Measurements from ENCODE around the gene LTF.

The LTF gene

GRCh38 chr3:46417841-46418611 lies 46.7 kb downstream of the LTF start:
- no peaks in the 10 kb centered on the region for H4K20me1 ChIP-seq (ENCODE audit: insufficient read depth, low read length)
- H3K27ac ChIP-seq (ENCODE audit: low read length) = no peak overlapping the region
- no peak overlapping the region for H3K9ac ChIP-seq (ENCODE audit: low read length)
- H3K4me3 ChIP-seq (ENCODE audit: low read length) = no peak overlapping the region
- TF ChIP-seq EZH2phosphoT487 (IDR thresholded peaks at IDR 0.05; ENCODE audit: low read depth) (no peak), CTCF (IDR thresholded peaks at IDR 0.05; ENCODE audit: low read depth, low read length) (no peak)
- no peaks in the 10 kb centered on the region for H3K79me2 ChIP-seq (ENCODE audit: low read length)
- no peak overlapping the region for H2AFZ ChIP-seq (ENCODE audit: low read depth, low read length)
- H3K36me3 ChIP-seq (replicated peaks; ENCODE audit: low read depth, low read length) = no peaks in the 10 kb centered on the region
- peaks cover 17% of the 10 kb centered on the region for H3K27me3 ChIP-seq (ENCODE audit: low read depth, low read length)
- H3K4me1 ChIP-seq (ENCODE audit: low read length) = peaks cover 12% of the 10 kb centered on the region
- no peak overlapping the region for H3K4me2 ChIP-seq (ENCODE audit: low read length)
- no peaks in the 10 kb centered on the region for H3K9me3 ChIP-seq (ENCODE audit: insufficient read depth, low read length)

- H2AFZ ChIP-seq (ENCODE audit: low read depth, low read length) = no peak overlapping the region
- peaks cover 17% of the 10 kb centered on the region for H3K27me3 ChIP-seq (ENCODE audit: low read depth, low read length)
- no peaks in the 10 kb centered on the region for H4K20me1 ChIP-seq (ENCODE audit: insufficient read depth, low read length)
- H3K4me2 ChIP-seq (ENCODE audit: low read length) = 0 out of 2 replicates have a peak overlapping the region, but pooled peaks have one; percentile 3
- peaks cover 15% of the 10 kb centered on the region for H3K4me1 ChIP-seq (ENCODE audit: low read length)
- TF ChIP-seq CTCF (IDR thresholded peaks at IDR 0.05; ENCODE audit: low read depth, low read length) (no peak), EZH2phosphoT487 (IDR thresholded peaks at IDR 0.05; ENCODE audit: low read depth) (no peak)
- H3K36me3 ChIP-seq (replicated peaks; ENCODE audit: low read depth, low read length) = no peaks in the 10 kb centered on the region
- H3K4me3 ChIP-seq (ENCODE audit: low read length) = no peak overlapping the region
- no peaks in the 10 kb centered on the region for H3K9me3 ChIP-seq (ENCODE audit: insufficient read depth, low read length)
- no peaks in the 10 kb centered on the region for H3K79me2 ChIP-seq (ENCODE audit: low read length)
- no peak overlapping the region for H3K27ac ChIP-seq (ENCODE audit: low read length)
- no peak overlapping the region for H3K9ac ChIP-seq (ENCODE audit: low read length)
Measured at GRCh38 chr3:46416811-46417510, 47.7 kb downstream of the LTF start.

- Histone ChIP-seq H3K27ac (ENCODE audit: low read length) (no peak overlapping the region), H2AFZ (ENCODE audit: low read depth, low read length) (no peak overlapping the region)
Measured at GRCh38 chr3:46416125-46416810, 48.4 kb downstream of the LTF start.

More at GRCh38 chr3:46416125-46416810, 48.4 kb downstream of the LTF start:
- Histone ChIP-seq H3K27me3 (ENCODE audit: low read depth, low read length) (peaks cover 17% of the 10 kb centered on the region), H3K4me3 (ENCODE audit: low read length) (no peak overlapping the region), H4K20me1 (ENCODE audit: insufficient read depth, low read length) (no peaks in the 10 kb centered on the region), H3K9me3 (ENCODE audit: insufficient read depth, low read length) (no peaks in the 10 kb centered on the region), H3K9ac (ENCODE audit: low read length) (no peak overlapping the region), H3K4me1 (ENCODE audit: low read length) (peaks cover 15% of the 10 kb centered on the region), H3K79me2 (ENCODE audit: low read length) (no peaks in the 10 kb centered on the region), H3K36me3 (replicated peaks; ENCODE audit: low read depth, low read length) (no peaks in the 10 kb centered on the region), H3K4me2 (ENCODE audit: low read length) (0 out of 2 replicates have a peak overlapping the region, but pooled peaks have one; percentile 3)
- no peak for TF ChIP-seq CTCF (IDR thresholded peaks at IDR 0.05; ENCODE audit: low read depth, low read length)
- no peak for TF ChIP-seq EZH2phosphoT487 (IDR thresholded peaks at IDR 0.05; ENCODE audit: low read depth)

All from OCI-LY3 (cell line).